HG02970 (cell line): Measurements from ENCODE around the gene KBTBD13.
"Not testable (repeated sequence)": the region's sequence is repeated elsewhere in the genome, so short reads cannot be mapped to it uniquely, and the experiment has no call there.

Experiments
- ATAC-seq: cut with Tn5 transposase; IDR thresholded peaks from one replicate; pipeline ENCODE4 v1.9.1; 2021; ENCODE audit warnings: mild to moderate bottlenecking, moderate library complexity, moderate number of reproducible peaks; ENCODE audit not compliant: unreplicated experiment, low FRiP score

Gene KBTBD13

DNA sequence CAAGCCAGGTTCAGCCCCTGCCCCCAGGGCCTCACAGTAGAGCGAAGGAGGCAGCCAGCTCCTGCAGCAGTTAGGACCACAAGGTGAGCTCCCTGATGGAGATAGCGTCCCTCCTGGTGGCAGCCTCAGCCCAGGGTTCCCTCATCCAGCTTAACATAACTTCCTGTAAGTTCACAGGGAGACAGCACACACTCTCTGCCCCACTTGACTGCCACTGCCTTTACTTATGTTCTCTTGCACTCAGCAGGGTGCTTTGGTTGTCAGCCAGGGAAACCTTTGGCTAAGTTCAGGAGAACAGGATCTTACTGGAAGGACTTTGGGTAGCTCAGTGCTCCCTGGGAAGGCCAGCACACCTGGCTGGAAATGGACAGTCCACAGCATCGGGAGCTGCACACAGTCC, 10.9 kb downstream of the KBTBD13 start:
- no peak for ATAC-seq

DNA sequence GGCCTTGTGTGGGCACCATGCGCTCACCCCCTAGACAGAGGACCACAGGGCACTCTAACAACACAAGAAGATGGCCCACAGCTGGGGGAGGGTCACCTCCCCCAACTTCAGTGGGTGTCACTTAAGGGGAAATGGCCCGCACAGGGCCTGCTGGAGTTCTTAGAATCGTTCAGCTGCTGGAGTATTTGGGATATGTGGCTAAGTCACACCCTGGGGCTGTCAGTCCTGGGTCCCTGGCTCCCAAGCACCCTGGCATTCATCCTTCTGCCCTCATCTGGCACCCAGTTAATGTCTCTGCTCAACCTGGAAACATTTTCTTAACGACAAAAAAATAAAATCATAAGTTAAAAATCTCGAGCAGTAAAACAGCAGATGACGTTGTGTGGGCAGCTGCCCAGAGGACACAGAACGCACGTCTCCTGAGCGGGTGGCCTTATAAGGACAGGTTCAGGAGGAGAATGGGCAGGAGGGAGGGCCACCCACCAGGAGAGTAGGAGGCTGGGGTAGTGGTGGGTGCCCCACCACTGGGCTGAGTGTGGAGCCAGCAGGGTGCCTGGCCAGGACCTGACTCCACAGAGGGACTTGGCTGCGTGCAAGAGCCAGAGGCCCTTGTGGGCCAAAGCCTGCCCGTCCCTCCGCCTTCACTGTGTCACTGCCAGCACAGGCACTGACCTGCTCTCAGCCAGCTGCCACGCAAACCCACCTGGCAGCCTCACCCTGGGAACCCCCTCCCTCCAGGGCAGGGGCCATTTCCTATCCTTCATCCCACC, 11.5 kb downstream of the KBTBD13 start:
- ATAC-seq: no peak

DNA sequence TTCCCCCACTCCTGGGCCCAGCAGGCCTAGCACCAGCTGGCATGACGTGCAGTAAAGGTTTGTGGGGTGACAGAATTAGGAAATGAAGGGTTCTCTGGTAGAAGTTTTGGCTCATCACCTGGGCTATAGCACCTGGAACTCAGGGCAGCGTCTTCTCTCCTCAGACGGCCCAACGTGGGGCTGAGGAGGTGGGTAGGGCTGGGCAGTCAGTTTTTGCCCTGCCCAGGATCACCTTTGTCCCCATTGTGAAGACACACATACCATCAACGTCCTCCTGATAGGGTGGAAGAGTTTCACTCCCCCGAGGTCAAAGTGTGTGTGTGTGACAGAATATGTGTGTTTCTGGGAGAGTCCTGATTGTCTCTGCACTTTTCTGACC, 12.1 kb downstream of the KBTBD13 start:
- ATAC-seq: no peak

DNA sequence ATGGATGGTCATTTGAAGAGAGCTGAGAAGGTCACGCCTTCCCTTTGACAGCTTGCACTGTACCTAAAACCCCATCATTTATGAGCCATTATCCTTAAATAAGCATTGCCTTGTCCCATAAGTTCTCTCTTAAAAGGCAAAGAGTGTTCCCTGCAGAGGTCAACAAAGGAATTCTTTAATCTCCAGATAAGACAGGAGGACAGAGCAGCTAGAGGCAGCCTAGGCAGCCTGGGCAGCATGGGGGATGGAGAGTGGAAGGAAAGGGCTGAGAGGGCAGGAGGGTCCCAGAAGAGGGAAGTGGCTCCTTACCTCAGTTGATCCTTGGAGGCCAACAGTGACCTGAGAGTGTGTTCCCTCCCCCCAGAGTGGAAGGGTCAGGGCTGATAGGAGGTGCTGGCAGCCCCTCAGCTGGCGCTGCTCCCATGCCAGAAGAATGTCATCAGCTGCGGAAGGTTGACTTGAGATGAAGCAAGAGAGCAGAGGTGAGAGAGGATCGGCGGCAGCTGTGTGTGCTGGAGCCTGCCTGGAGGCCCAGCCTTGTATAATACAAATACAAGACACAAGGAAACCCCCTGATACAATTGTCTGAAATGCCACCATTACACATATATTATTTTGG, 12.8 kb downstream of the KBTBD13 start:
- no peak for ATAC-seq

DNA sequence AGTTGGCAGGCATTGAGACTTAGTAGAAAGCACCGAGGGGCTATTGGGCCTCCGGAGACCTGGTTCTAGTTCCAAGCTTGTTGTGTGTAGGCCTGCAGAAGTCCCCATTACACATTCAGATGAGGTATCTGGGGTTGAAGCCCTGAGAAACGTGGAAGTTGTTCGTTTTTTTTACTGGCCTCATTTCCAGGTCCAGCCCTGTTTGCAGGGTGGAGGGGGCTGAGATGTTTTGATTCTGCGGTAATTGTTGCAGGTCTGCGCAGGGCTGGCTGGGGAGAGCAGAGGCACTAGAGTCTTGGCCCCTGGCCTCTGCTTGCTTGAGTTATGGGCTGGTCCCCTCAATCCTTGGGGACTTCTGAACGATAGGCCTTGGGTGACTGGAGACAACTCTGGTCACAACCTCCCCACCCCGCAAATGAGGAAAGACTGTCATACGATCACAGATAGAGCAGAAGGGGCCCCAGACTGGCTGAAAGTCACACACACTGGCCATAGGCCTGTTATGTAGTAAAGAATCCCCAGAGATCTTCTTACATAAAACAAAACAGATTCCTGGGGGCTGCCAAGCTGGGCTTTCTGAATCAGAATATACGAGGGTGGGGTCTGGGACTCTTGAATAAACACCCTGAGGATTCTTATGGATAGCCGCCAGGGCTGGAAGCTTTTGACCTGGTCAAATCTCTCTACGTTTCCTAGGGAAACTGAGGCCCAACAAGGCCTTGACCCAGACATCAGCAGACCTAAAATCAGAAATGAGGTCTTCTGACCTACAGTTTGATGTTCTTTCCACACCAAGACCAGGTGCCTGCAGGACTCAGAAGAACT, 15.6 kb downstream of the KBTBD13 start:
- ATAC-seq: no peak

DNA sequence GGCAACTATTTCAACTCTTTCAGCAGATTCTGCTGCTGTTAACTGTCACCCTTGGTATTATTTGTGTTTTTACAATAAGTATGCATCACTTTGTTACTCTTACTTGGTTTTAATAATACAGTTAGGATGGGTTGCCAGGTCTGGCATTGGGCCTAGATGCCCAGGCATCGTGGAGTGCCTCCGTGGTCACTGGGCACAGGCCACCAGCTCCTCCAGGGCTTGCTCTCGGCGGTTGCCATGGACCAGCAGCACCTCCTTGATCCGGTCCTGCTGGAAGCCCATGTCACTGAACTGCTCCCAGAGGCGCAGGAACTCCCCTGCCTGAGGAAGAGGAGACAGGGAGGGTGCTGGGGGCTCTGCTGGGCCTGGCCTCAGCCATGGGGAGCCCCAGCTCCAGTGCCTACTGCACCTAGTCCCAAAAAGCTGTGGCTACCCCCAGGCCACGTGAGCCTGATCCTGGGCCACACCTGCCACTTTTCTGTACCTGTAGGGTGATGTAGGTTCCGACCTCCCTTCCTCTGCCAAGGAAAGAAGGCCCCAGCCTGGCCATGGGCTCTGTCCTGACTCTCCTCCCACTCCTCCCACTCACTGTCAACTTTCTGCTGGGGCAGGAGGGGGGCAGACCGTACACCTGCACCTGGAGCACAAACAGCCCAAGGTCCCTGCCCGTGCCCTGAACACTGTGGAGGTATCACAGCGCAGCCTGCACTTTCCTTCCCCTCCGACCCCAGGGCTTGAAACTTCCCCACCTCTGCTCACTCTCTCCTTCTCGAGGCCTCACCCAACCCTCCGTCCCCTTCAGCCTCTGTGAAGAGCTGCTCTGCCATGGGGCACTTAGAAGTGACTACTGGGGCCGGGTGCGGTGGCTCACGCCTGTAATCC, 16.6 kb downstream of the KBTBD13 start:
- ATAC-seq: no peak

- not testable (repeated sequence) for ATAC-seq
Observed at GRCh38 chr15:65093793-65094170, 17.2 kb downstream of the KBTBD13 start.

DNA sequence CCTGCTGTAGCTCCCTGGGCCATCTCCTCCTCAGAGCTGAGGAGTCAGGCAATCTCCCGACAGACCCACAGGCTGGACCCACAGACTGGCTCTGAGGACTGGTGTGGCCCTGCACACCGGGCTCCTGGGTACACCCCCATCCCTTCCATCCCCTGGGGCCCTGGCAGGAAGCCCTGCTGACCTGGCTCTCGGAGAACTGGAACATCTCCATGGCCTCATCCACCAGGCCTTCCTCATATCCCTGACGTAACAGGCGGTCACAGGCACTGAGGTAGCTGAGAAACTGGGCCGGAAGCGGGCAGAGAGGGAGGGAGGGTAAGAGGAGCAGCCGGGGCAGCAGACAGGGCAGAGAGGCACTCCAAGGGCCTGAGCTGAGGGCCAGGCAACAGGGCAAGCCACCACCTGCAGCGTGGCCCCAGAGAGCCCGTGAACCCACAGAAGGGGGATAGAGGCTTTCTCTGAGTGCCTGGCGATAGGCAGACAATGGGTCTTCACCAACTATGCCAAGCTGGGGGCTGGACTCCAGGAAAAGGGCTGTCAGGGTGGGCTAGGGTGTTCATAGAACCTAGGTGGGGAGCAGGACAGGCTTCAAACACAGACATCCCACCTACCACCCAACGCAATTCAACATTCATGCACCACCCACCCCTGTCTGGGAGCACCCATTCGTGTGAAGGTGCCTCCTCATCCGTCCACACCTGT, 17.9 kb downstream of the KBTBD13 start:
- ATAC-seq: no peak

GRCh38 chr15:65095011-65095746, 18.6 kb downstream of the KBTBD13 start:
- no peak for ATAC-seq

DNA sequence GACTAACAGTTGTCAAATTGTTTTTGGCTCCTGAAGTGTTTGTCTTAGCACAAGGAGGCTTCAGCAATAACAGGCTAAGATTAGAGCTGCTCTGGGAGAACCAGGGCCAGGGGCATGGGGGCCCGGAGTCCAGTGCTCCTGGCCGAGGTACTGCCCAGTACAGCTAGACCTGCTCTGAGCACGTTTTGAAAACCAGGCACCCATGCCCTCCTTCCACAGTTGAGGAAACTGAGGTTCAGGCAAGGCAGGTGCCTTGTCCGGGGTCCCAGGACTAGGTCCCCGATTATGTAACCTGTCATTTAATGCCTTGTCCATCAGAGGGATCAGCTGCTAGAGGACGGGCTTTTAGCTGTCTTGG, 19.2 kb downstream of the KBTBD13 start:
- no peak for ATAC-seq

DNA sequence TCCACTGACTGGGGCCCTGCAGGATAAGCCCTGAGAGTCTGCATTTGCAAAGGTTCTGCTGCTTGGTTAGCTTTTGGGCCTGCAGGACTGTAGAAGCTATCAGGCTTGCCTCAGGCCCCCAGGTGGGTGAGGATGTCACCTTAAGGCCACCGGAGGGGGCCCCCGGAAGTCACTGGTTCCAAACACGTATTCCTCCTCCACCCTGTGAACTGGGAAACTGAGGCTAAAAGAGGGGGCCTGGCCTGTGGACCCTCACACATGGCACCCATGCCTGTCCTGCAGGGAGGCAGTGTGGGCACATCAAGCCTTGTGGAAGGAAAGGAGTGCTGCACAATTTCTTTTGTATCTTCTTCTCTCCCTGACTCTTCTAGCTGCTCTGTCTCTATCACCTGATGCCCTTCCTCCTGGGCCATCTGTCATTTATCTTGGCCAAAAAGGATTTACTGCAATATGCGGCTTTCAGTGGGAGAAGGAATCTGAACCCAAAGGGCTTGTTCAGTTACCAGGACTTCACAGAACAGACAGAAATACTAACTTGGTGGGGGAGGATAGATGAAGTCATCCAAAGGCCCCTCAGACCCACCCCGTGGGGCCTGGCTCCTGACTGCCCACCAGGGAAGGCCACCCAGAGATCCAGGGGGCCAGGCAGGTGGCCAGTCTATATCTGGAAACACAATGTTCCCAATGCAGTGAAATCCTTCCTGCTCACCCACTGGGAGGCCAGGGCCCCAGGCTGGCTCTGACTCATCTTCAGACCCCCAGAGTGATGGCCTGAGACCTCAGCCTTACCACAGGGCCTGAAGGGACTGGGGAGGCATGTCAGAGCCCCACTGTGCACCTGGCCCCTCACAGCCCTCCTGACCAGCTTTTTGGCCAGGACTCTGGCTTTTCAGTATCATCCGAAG, 20.2 kb downstream of the KBTBD13 start:
- no peak for ATAC-seq

DNA sequence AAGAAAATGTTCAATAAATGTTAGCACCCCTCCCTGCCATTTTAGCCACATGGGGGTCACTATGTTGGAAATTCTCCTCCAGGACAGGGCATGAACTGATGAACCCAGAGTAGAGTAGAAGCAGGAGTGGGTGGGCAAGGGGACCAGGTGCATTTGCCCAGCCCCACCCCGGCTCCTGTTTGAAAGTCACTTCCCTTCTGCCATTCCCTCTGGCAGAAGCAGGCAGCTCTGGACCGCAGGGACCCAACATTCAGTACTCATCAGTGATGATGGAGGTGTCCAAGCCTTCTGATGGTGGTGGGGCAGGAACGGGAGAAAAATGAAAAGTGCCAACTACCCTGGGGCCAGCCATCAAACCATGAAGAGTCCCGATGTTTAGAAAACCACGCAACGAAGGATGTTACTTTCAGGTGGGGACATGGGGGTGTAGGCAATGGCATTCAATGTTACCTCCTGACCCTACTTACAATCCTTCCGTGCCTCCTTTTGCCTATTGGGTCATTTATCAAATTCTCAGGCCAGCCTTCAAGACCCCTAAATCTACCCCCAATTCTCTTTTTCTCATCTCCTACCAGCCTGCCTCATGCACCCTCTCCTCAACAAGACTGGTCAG, 21.2 kb downstream of the KBTBD13 start:
- no peak for ATAC-seq

- no peak for ATAC-seq
Observed at GRCh38 chr15:65099336-65099735, 22.8 kb downstream of the KBTBD13 start.

DNA sequence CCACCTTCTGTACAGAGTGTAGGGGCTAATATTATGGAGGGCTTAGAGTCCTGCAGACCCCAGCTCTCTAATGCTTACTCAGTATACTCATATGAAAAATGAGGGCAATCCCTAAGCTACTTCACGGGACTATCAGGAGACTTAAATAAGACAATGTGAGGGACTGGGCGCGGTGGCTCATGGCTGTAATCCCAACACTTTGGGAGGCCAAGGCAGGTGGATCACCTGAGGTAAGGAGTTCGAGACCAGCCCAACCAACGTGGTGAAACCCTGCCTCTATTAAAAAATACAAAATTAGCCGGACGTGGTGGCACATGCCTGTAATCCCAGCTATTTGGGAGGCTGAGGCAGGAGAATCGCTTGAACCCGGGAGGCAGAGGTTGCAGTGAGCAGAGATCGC, 23.3 kb downstream of the KBTBD13 start:
- not testable (repeated sequence) for ATAC-seq

GRCh38 chr15:65100442-65100841, 23.9 kb downstream of the KBTBD13 start:
- no peak for ATAC-seq

- no peak for ATAC-seq
Observed at GRCh38 chr15:65101411-65101890, 24.9 kb downstream of the KBTBD13 start.

GRCh38 chr15:65101891-65102708, 25.6 kb downstream of the KBTBD13 start:
- no peak for ATAC-seq
